HEK293 (cell line): ENCODE data around the gene RPUSD1.

Experiments
- CTCF ChIA-PET: fragments of 350-600 bp; formaldehyde crosslinking; extraction: SDS; loops from one replicate; lab custom pipeline; 2021; ENCODE audit warnings: antibody characterized with exemption; lab: Yijun Ruan, JAX
- POLR2A ChIA-PET: fragments of 300-600 bp; formaldehyde crosslinking; extraction: SDS; loops from one replicate; lab custom pipeline; 2020; ENCODE audit warnings: antibody characterized with exemption, inconsistent platforms; lab: Yijun Ruan, JAX
- H3K27ac ChIP-seq: fragments of 200-500 bp; sonication (Bioruptor generic); 2 replicates; pipeline ENCODE4 v1.5.1; 2014; ENCODE audit warnings: low read depth, low read length, control low read depth, inconsistent platforms; ENCODE audit errors: extremely low read depth
- H3K36me3 ChIP-seq, 2 experiments: fragments of 200-500 bp in 1 of 2; sonication (Bioruptor generic) in 1 of 2; 1 replicate in 1 of 2; 2 replicates in 1 of 2; pipeline ENCODE4 v1.5.1; 2014 to 2017; ENCODE audit warnings: inconsistent platforms in 2 of 2, low read length in 2 of 2; ENCODE audit not compliant: control insufficient read depth in 2 of 2, insufficient read depth in 1 of 2
- H3K4me1 ChIP-seq: fragments of 200-500 bp; sonication (Bioruptor generic); 2 replicates; pipeline ENCODE4 v1.5.1; 2014; ENCODE audit warnings: mild to moderate bottlenecking, low read length, inconsistent platforms; ENCODE audit not compliant: control insufficient read depth, insufficient read depth
- H3K4me3 ChIP-seq: 2 replicates; pipeline ENCODE4 v1.5.1; 2011; ENCODE audit warnings: low read depth, mild to moderate bottlenecking, control low read depth, low read length, moderate library complexity
- H3K9me3 ChIP-seq: fragments of 200-500 bp; sonication (Bioruptor generic); 2 replicates; pipeline ENCODE4 v1.5.1; 2014; ENCODE audit warnings: low read depth, low read length, inconsistent platforms; ENCODE audit not compliant: control insufficient read depth, insufficient read depth
- EGR2 ChIP-seq: fragments of 450-650 bp; formaldehyde crosslinking; IDR thresholded peaks from 2 replicates; pipeline ENCODE4 v1.5.1; 2016; ENCODE audit warnings: low read depth, missing biosample characterization, missing genetic modification characterization
- IKZF3 ChIP-seq: fragments of 450-650 bp; IDR thresholded peaks from 2 replicates; pipeline ENCODE4 v1.5.0; 2018; ENCODE audit warnings: missing biosample characterization, mild to moderate bottlenecking, missing genetic modification characterization, moderate library complexity
- KLF9 ChIP-seq: fragments of 450-650 bp; formaldehyde crosslinking; IDR thresholded peaks from 2 replicates; pipeline ENCODE4 v1.5.1; 2016; ENCODE audit warnings: missing biosample characterization, missing genetic modification characterization, low read depth
- SP3 ChIP-seq: fragments of 450-650 bp; formaldehyde crosslinking; IDR thresholded peaks from 2 replicates; pipeline ENCODE4 v1.5.1; 2016; ENCODE audit warnings: missing biosample characterization, missing genetic modification characterization
- ZFHX2 ChIP-seq: fragments of 450-650 bp; formaldehyde crosslinking; conservative IDR thresholded peaks from 2 replicates; pipeline ENCODE4 v1.5.1; 2016; ENCODE audit warnings: missing biosample characterization, missing genetic modification characterization
- ZNF175 ChIP-seq: fragments of 450-650 bp; formaldehyde crosslinking; IDR thresholded peaks from 2 replicates; pipeline ENCODE4 v1.5.1; 2016; ENCODE audit warnings: missing biosample characterization, missing genetic modification characterization
- ZNF2 ChIP-seq: fragments of 450-650 bp; formaldehyde crosslinking; IDR thresholded peaks from 2 replicates; pipeline ENCODE4 v1.5.1; 2016; ENCODE audit warnings: missing biosample characterization, missing genetic modification characterization
- ZNF239 ChIP-seq: fragments of 450-650 bp; formaldehyde crosslinking; IDR thresholded peaks from 2 replicates; pipeline ENCODE4 v1.5.1; 2016; ENCODE audit warnings: missing biosample characterization, missing genetic modification characterization
- ZNF302 ChIP-seq: fragments of 450-650 bp; formaldehyde crosslinking; IDR thresholded peaks from 2 replicates; pipeline ENCODE4 v1.5.1; 2016; ENCODE audit warnings: missing biosample characterization, missing genetic modification characterization, low read depth
- ZNF311 ChIP-seq: fragments of 450-650 bp; formaldehyde crosslinking; IDR thresholded peaks from 2 replicates; pipeline ENCODE4 v1.5.1; 2017; ENCODE audit warnings: missing biosample characterization, missing genetic modification characterization, borderline replicate concordance
- ZNF394 ChIP-seq: fragments of 450-650 bp; formaldehyde crosslinking; IDR thresholded peaks from 2 replicates; pipeline ENCODE4 v1.5.1; 2016; ENCODE audit warnings: missing biosample characterization, missing genetic modification characterization, mild to moderate bottlenecking, moderate library complexity, borderline replicate concordance
- ZNF501 ChIP-seq: fragments of 450-650 bp; formaldehyde crosslinking; IDR thresholded peaks from 2 replicates; pipeline ENCODE4 v1.5.1; 2016; ENCODE audit warnings: missing biosample characterization, missing genetic modification characterization
- ZNF561 ChIP-seq: fragments of 450-650 bp; IDR thresholded peaks from 2 replicates; pipeline ENCODE4 v1.5.1; 2018; ENCODE audit warnings: missing biosample characterization, missing genetic modification characterization, borderline replicate concordance
- ZNF610 ChIP-seq: fragments of 450-650 bp; formaldehyde crosslinking; IDR thresholded peaks from 2 replicates; pipeline ENCODE4 v1.5.1; 2016; ENCODE audit warnings: missing biosample characterization, missing genetic modification characterization, borderline replicate concordance
- ZNF654 ChIP-seq: fragments of 450-650 bp; formaldehyde crosslinking; IDR thresholded peaks from 2 replicates; pipeline ENCODE4 v1.5.1; 2016; ENCODE audit warnings: low read depth, missing biosample characterization, missing genetic modification characterization
- ZNF785 ChIP-seq: fragments of 450-650 bp; formaldehyde crosslinking; IDR thresholded peaks from 2 replicates; pipeline ENCODE4 v1.5.1; 2016; ENCODE audit warnings: missing biosample characterization, missing genetic modification characterization
- TF ChIP-seq, protein P1 (sequence below): fragments of 450-650 bp; formaldehyde crosslinking; IDR thresholded peaks from 2 replicates; pipeline ENCODE4 v1.5.1; 2016; ENCODE audit warnings: missing biosample characterization, missing genetic modification characterization
- TF ChIP-seq, protein P2 (sequence below): fragments of 450-650 bp; formaldehyde crosslinking; IDR thresholded peaks from 2 replicates; pipeline ENCODE4 v1.5.1; 2016; ENCODE audit warnings: missing biosample characterization, missing genetic modification characterization
- TF ChIP-seq, protein P3 (sequence below): fragments of 450-650 bp; formaldehyde crosslinking; IDR thresholded peaks from 2 replicates; pipeline ENCODE4 v1.5.1; 2016; ENCODE audit warnings: missing biosample characterization, missing genetic modification characterization
- TF ChIP-seq, protein P4 (sequence below): fragments of 450-650 bp; formaldehyde crosslinking; IDR thresholded peaks from 2 replicates; pipeline ENCODE4 v1.5.0; 2017; ENCODE audit warnings: missing biosample characterization, missing genetic modification characterization, borderline replicate concordance
- TF ChIP-seq, protein P5 (sequence below): fragments of 450-650 bp; formaldehyde crosslinking; optimal IDR thresholded peaks from 2 replicates; pipeline ENCODE3; 2016; ENCODE audit warnings: missing biosample characterization, mild to moderate bottlenecking, missing genetic modification characterization
- TF ChIP-seq, protein P6 (sequence below): fragments of 450-650 bp; formaldehyde crosslinking; IDR thresholded peaks from 2 replicates; pipeline ENCODE4 v1.5.1; 2016; ENCODE audit warnings: missing biosample characterization, missing genetic modification characterization
- TF ChIP-seq, protein P7 (sequence below): fragments of 450-650 bp; formaldehyde crosslinking; IDR thresholded peaks from 2 replicates; pipeline ENCODE4 v1.5.1; 2017; ENCODE audit warnings: missing biosample characterization, missing genetic modification characterization

Gene RPUSD1

DNA sequence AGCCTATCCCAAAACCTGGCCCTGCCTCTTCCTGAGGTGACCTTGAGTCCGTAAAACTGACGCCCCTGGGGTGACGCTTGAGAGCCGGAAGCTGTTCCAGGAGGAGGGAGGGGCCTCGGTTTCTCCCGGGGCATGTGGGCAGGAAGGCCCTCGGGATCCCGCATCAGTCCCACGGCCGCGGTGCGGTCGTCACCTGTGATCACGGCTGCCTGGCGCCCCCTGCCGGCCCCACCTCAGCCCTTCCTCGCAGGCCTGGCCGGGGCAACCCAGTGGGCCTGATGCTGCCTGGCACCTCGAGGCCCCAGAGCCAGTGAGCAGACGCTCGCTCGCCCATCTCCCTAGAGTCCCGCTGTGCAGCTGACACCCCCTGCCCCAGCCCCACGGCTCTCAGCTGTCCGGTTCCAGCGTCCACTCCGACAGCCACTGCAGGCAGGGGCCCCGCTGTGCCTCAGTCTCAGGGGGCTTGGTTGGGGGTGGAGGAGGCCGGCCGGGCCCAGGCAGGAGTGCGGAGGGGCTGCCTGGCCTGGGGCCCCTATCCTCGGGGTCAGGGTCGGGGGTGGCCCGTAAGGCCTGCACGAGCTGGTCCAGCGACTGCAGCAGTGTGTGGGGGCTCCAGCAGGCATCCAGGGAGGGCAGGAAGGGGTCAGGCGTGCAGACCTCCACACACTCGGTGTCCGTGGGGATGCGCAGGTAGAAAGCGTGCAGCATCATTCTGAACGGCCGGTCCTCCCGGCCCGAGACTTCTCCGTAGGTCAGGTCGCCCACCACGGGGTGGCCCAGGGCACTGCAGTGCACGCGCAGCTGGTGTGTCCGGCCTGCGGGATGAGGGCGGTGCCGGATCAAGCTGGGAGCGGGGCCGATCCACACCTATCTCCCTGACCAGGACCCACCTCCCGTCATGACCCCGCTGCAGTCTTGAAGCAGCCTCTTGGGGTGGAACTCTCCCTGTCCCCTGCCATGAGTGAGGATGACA, 2.3 kb downstream of the RPUSD1 start:
- ChIA-PET CTCF (interaction anchor here (0.6 to 9.5 kb wide), 20 partner anchors 9 to 905 kb away, joined by 3 to 119 read pairs (median 5); partner anchors contain the start of genes ANTKMT, CIAO3 and JMJD8), POLR2A (interaction anchor here (0.7 to 1.7 kb wide), 6 partner anchors 18 to 96 kb away, joined by 3 to 6 read pairs (median 4); partner anchors contain the start of gene WDR24)
- Histone ChIP-seq H3K27ac (no peak overlapping the region), H3K36me3 (peaks cover 0 to 40% of the 10 kb centered on the region in 2 experiments; a peak in 1 of 3 replicates), H3K4me1 (no peaks in the 10 kb centered on the region), H3K9me3 (no peaks in the 10 kb centered on the region), H3K4me3 (no peak overlapping the region)
- TF ChIP-seq ZNF2 (tag by site-specific recombination) (peak; percentile 73; the same call in 1 of the 2 replicates), SP3 (tag by site-specific recombination) (no peak), ZNF311 (no peak), ZNF610 (no peak), ZFHX2 (tag by site-specific recombination) (peak; percentile 50), EGR2 (peak; percentile 40; the same call in 1 of the 2 replicates), ZNF501 (tag by site-specific recombination) (no peak), KLF9 (tag by site-specific recombination) (no peak), ZNF302 (tag by site-specific recombination) (no peak), ZNF561 (tag by site-specific recombination) (0 out of 2 replicates have a peak, but pooled peaks have one; percentile 50), ZNF785 (tag by site-specific recombination) (no peak), ZNF394 (tag by site-specific recombination) (no peak), IKZF3 (tag by site-specific recombination) (peak; percentile 72), ZNF654 (peak; percentile 59), ZNF175 (tag by site-specific recombination) (no peak), ZNF239 (no peak)
- TF ChIP-seq, protein P1, sequence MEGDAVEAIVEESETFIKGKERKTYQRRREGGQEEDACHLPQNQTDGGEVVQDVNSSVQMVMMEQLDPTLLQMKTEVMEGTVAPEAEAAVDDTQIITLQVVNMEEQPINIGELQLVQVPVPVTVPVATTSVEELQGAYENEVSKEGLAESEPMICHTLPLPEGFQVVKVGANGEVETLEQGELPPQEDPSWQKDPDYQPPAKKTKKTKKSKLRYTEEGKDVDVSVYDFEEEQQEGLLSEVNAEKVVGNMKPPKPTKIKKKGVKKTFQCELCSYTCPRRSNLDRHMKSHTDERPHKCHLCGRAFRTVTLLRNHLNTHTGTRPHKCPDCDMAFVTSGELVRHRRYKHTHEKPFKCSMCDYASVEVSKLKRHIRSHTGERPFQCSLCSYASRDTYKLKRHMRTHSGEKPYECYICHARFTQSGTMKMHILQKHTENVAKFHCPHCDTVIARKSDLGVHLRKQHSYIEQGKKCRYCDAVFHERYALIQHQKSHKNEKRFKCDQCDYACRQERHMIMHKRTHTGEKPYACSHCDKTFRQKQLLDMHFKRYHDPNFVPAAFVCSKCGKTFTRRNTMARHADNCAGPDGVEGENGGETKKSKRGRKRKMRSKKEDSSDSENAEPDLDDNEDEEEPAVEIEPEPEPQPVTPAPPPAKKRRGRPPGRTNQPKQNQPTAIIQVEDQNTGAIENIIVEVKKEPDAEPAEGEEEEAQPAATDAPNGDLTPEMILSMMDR (tag by site-specific recombination): peak; percentile 79
- TF ChIP-seq, protein P2, sequence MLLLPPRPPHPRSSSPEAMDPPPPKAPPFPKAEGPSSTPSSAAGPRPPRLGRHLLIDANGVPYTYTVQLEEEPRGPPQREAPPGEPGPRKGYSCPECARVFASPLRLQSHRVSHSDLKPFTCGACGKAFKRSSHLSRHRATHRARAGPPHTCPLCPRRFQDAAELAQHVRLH (tag by site-specific recombination): 0 out of 2 replicates have a peak, but pooled peaks have one; percentile 46
- TF ChIP-seq, protein P3, sequence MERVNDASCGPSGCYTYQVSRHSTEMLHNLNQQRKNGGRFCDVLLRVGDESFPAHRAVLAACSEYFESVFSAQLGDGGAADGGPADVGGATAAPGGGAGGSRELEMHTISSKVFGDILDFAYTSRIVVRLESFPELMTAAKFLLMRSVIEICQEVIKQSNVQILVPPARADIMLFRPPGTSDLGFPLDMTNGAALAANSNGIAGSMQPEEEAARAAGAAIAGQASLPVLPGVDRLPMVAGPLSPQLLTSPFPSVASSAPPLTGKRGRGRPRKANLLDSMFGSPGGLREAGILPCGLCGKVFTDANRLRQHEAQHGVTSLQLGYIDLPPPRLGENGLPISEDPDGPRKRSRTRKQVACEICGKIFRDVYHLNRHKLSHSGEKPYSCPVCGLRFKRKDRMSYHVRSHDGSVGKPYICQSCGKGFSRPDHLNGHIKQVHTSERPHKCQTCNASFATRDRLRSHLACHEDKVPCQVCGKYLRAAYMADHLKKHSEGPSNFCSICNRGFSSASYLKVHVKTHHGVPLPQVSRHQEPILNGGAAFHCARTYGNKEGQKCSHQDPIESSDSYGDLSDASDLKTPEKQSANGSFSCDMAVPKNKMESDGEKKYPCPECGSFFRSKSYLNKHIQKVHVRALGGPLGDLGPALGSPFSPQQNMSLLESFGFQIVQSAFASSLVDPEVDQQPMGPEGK (tag by site-specific recombination): peak; percentile 38; the same call in 1 of the 2 replicates
- TF ChIP-seq, protein P4, sequence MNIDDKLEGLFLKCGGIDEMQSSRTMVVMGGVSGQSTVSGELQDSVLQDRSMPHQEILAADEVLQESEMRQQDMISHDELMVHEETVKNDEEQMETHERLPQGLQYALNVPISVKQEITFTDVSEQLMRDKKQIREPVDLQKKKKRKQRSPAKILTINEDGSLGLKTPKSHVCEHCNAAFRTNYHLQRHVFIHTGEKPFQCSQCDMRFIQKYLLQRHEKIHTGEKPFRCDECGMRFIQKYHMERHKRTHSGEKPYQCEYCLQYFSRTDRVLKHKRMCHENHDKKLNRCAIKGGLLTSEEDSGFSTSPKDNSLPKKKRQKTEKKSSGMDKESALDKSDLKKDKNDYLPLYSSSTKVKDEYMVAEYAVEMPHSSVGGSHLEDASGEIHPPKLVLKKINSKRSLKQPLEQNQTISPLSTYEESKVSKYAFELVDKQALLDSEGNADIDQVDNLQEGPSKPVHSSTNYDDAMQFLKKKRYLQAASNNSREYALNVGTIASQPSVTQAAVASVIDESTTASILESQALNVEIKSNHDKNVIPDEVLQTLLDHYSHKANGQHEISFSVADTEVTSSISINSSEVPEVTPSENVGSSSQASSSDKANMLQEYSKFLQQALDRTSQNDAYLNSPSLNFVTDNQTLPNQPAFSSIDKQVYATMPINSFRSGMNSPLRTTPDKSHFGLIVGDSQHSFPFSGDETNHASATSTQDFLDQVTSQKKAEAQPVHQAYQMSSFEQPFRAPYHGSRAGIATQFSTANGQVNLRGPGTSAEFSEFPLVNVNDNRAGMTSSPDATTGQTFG (tag by site-specific recombination): no peak
- TF ChIP-seq, protein P5, sequence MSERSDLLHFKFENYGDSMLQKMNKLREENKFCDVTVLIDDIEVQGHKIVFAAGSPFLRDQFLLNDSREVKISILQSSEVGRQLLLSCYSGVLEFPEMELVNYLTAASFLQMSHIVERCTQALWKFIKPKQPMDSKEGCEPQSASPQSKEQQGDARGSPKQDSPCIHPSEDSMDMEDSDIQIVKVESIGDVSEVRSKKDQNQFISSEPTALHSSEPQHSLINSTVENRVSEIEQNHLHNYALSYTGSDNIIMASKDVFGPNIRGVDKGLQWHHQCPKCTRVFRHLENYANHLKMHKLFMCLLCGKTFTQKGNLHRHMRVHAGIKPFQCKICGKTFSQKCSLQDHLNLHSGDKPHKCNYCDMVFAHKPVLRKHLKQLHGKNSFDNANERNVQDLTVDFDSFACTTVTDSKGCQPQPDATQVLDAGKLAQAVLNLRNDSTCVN (tag by site-specific recombination): peak; percentile 59
- TF ChIP-seq, protein P6, sequence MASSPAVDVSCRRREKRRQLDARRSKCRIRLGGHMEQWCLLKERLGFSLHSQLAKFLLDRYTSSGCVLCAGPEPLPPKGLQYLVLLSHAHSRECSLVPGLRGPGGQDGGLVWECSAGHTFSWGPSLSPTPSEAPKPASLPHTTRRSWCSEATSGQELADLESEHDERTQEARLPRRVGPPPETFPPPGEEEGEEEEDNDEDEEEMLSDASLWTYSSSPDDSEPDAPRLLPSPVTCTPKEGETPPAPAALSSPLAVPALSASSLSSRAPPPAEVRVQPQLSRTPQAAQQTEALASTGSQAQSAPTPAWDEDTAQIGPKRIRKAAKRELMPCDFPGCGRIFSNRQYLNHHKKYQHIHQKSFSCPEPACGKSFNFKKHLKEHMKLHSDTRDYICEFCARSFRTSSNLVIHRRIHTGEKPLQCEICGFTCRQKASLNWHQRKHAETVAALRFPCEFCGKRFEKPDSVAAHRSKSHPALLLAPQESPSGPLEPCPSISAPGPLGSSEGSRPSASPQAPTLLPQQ: 0 out of 2 replicates have a peak, but pooled peaks have one; percentile 15
- TF ChIP-seq, protein P7, sequence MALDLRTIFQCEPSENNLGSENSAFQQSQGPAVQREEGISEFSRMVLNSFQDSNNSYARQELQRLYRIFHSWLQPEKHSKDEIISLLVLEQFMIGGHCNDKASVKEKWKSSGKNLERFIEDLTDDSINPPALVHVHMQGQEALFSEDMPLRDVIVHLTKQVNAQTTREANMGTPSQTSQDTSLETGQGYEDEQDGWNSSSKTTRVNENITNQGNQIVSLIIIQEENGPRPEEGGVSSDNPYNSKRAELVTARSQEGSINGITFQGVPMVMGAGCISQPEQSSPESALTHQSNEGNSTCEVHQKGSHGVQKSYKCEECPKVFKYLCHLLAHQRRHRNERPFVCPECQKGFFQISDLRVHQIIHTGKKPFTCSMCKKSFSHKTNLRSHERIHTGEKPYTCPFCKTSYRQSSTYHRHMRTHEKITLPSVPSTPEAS (tag by site-specific recombination): no peak
